CD4-positive, alpha-beta T cell treated with Interleukin-15 for 1 hour (primary cell): ENCODE measurements around the gene METTL2B.
A peak's percentile ranks its signal among the peaks of the same experiment; 100 is the strongest.
"Not testable (repeated sequence)": the region's sequence is repeated elsewhere in the genome, so short reads cannot be mapped to it uniquely, and the experiment has no call there.

Experiments
- DNase-seq: peaks from one replicate; pipeline ENCODE4 v3.0.0-alpha.2; 2020

The METTL2B gene

DNA sequence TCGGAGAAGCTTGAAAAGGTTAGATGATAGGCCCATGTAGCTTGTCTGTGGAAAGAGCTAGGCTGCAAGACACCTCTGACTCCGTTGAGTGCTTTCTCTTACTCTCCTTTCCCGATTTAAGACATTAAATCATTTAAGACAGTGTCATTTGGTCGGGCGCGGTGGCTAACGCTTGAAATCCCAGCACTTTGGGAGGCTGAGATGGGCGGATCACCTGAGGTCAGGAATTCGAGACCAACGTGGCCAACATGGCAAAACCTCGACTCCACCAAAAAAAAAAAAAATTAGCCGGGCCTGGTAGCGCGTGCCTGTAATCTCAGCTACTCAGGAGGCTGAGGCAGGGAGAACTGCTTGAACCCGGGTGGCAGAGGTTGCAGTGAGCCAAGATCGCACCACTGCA lies 52.6 kb downstream of the METTL2B start:
- DNase-seq = not testable (repeated sequence)

DNA sequence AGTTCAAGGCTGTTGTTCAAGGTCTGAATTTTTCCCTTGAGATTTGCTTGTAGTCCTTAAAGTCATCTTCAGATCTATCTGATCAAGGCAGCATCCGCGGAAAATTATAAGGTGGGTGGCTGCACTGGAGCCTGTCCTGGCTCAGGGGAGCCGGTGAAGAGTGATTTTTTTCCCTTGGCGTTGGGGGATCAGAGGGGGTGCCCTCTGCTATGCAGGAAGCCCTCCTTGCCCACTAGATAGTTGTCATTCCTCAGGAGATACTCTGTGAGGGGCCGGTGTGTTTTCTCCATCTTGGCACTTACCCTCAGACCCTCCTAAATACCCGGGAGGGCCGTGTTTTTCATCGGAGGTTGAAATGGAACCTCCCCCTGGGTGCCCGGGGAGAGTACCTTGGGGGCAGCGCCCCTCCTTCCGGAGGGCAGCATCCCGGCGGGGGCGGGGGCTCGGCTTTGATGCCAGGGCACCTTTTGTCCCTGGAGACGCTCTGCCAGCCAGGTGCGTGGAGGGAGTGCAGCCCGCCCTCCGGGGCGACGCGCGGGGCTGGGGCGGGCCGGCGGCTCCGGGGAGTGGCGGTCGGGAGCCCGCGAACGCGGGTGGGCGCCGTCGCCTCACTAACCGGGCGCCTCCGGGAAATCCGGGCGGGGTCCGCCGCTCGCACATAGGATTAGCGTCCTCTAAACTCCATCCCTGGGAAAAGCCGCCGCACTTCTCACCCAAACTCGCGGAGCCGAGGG lies 53.7 kb downstream of the METTL2B start:
- peak; percentile 63 for DNase-seq

DNA sequence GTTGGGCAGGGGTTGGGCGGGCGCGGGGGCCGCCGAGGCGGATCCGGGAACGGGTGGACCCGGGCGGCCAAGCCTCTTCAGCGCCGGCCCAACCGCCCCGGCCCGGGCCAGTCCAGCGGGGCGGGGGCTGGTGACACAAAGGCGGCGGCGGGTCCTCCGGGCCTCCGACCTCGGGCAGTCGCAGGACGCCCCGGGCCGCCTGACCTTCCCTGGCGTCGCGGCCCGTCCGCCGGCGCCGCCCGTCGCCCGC lies 54.2 kb downstream of the METTL2B start:
- DNase-seq = no peak

DNA sequence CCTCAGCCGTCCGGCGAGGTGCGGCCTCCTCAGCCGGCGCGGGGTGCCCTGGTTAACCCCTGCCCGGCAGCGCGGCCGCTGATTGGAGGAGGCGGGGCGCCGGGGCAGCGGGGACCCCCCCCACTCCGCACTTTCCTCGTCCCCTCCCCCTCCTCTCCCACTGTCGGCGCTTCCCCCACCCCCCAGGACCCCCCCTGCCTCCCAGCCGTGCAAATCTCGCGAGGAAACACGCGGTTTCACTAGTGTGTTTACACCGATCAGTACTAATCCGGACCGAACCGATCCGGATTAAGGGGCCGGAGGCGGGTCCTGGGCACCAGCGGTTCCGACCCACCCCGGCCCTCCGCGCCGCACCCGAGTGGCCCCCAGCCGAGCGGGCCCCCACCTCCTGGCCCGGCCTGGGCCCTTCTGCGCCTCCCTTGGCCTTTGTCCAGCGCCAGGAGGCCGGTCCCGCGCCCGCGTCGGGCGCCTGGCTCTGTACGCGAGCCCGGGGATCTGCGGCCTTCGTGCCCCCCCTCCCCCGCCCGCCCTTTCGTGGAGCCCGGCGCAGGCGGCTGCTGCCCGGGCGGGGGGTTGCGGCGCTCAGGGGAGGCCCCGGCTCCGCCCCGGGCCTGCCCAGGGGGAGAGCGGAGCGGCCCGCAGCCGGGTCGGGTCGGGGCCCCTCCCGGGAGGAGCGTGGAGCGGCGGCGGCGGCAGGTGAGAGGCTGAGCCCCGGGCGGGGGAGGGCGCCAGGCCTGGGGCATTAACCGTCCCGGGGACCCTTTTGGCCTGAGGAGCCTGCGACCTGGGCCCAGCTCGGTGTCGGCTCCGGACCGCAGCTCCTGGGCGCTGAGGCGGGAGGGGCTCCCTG lies 54.8 kb downstream of the METTL2B start:
- peak; percentile 86 for DNase-seq

DNA sequence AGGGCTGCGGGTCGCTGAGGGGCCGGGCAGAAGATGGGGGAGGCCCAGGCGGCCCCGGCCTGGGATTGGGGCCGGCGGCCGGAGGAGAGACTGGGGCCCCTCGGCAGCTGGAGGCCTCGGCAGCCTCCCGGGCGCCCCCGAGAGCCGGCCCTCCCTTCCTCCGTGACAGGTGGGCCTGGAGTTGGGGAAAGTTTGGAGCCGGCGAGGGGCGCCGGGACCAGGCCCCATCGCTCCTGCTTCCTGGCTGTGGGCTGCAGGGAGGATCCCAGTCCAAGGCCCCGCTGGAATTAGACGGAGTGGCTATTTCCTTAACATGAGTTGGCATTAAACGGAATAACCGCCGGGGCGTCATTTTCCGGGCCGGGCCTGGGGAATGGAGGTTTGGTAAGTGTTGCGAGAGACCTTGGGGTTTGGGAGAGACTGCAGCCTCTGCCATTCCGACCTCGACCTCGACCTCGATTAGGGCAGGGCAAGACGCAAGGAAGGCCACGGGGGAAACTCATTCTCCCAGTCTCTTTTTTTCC lies 55.5 kb downstream of the METTL2B start:
- peak; percentile 29 for DNase-seq

DNA sequence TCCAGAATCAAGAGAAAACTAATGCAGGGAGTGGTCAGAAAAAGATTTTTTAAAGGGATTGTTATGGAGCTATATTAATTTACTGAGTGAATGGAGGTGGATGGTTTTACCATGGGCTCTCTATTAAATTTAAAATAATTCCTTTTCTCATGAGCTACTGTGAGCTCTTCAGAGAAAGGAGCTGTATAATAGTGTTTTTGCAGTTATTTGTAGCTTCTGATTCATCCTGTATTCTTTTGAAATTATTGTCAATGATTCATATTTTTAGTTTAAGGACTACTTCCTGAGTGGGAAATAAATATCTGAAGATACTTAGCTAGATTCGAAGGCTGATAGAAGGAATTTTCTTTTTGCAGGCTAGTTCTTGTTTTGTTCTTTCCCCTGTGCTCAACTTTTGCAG lies 56.4 kb downstream of the METTL2B start:
- not testable (repeated sequence) for DNase-seq

DNA sequence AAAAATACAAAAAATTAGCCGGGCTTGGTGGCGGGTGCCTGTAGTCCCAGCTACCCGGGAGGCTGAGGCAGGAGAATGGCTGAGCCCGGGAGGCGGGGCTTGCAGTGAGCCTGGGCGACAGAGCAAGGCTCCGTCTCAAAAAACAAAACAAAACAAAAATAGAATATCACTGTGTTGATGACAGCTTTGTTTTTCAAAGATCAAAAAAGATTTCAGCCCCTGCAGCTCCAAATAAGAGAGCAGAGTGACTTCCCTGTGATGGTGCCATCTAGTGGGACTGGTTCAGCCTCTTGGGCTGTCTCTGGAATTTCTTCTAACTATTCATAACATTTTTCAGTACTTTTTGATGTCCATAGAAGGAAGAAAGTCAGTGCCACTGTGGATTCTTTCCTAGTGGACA lies 60.9 kb downstream of the METTL2B start:
- peak; percentile 17 for DNase-seq

DNA sequence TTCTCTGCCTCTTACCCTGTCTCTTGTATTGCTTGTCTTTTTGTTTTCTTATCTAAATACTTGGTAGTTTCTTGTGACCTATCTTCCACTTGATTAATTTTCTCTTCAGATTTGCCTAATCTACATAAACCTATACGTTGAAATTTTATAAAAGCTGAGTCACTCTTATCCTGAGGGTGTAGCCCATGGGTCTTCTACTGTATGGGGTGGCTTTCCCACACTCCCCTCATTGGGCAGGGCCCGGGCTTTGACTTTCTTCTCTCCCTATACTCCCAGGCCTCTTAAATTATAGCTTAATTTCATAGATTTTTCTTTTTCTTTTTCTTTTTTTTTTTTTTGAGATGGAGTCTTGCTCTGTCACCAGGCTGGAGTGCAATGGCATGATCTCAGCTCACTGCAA lies 66.0 kb downstream of the METTL2B start:
- not testable (repeated sequence) for DNase-seq

DNA sequence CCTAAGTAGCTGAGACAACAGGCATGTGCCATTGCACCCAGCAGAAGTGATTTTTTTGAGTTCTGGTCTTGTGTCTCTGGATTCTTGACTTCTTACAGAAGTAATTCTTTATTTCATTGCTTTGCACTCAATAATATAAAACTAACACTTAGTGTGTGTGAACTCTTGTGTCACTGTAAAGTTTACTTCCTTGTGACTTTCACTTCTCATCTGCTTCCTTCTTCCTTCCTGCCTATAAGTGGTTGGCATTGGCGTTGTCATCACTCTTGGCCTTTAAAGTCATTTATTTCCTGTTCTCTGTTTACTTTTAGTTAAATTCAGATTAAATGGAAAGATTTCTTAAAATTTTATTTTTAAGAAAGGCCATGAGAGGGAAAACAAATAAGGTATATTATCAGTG lies 66.8 kb downstream of the METTL2B start:
- not testable (repeated sequence) for DNase-seq

DNA sequence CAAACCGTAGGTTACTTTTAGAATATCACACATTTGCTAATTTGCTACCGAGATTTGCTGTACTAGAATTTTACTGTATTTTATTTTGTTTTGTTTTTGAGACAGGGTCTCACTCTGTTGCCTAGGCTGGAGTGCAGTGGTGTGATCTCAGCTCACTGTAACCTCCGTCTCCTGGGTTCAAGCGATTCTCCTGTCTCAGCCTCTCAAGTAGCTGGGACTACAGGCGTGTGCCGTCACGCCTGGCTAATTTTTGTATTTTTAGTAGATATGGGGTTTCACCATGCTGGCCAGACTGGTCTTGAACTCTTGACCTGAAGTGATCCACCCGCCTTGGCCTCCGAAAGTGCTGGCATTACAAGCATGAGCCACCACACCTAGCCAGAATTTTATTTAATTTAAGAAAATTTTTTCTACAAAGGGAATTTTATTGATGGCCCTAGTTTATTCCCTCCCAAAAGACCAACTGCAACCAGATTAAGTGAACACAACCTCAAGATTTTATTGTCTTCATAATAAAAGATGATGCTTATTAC lies 69.8 kb downstream of the METTL2B start:
- not testable (repeated sequence) for DNase-seq

DNA sequence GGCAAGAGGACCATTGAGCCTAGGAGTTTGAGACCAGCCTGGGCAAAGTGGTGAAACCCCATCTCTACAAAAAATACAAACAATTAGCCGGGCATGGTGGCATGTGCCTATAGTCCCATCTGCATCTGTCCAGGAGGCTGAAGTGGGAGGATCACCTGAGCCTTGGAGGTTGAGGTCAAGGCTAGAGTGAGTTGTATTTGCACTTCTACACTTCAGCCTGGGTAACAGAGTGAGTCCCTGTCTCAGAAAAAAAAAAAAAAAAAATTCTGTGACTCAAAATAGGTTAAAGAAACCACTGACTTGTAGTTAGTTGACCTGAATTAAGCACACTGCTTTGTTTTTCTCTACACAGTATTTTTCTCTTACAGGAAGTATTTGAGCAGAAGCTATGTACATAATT lies 74.4 kb downstream of the METTL2B start:
- DNase-seq = no peak

DNA sequence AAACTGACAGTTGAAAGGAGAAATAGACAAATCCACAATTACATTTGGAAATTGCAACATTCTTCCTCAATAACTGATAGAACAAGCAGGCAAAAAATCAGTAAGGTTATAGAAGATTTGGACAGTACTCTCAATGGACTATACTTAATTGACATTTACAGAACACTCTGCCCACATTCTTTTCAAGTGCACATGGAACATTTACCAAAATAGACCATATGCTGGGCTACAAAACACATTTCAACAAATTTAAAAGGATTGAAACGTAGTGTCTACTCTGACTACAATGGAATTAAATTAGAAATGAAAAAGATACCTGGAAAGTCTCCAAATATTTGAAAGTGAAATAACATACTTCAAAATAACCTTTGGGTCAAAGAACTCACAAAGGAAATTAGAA lies 77.8 kb downstream of the METTL2B start:
- not testable (repeated sequence) for DNase-seq
